MCF 10A (cell line): ENCODE measurements around the gene ATP5MG. TPM values are rescaled to one million over a fixed set of nuclear protein-coding genes. Genes with fewer than 3 reads are reported as not detected.

Experiments used
- BruUV-seq: library from RNA; stranded (reverse); fragments of 400-500 nt; replicated peaks from 2 replicates; lab custom pipeline; 2021; lab: Mats Ljungman, UMichigan
- CTCF ChIA-PET: fragments of 300-600 bp; sonication (Branson Sonifier 250); formaldehyde crosslinking; extraction: SDS; loops from one replicate; lab custom pipeline; 2021; ENCODE audit warnings: antibody characterized with exemption, inconsistent platforms; lab: Yijun Ruan, JAX
- POLR2A ChIA-PET: fragments of 300-600, 350-650 bp; sonication (Branson Sonifier 250); formaldehyde crosslinking; extraction: SDS; loops from one replicate; lab custom pipeline; 2020; ENCODE audit warnings: antibody characterized with exemption, inconsistent platforms; lab: Yijun Ruan, JAX
- DNase-seq: peaks from one replicate; pipeline ENCODE4 v3.0.0-alpha.2; 2018; ENCODE audit not compliant: unreplicated experiment
- H3K27ac Mint-ChIP-seq: one replicate; pipeline ENCODE4 v1.8.0; 2022; ENCODE audit warnings: mild to moderate bottlenecking, low read depth, mixed read lengths; ENCODE audit not compliant: unreplicated experiment
- H3K27me3 Mint-ChIP-seq: one replicate; pipeline ENCODE4 v1.8.0; 2022; ENCODE audit warnings: mixed read lengths; ENCODE audit not compliant: insufficient read depth, unreplicated experiment
- H3K36me3 Mint-ChIP-seq: one replicate; pipeline ENCODE4 v1.8.0; 2022; ENCODE audit warnings: mild to moderate bottlenecking, moderate library complexity, mixed read lengths; ENCODE audit not compliant: insufficient read depth, unreplicated experiment
- H3K4me1 Mint-ChIP-seq: one replicate; pipeline ENCODE4 v1.8.0; 2022; ENCODE audit warnings: mixed read lengths; ENCODE audit not compliant: insufficient read depth, unreplicated experiment
- H3K4me3 Mint-ChIP-seq: one replicate; pipeline ENCODE4 v1.8.0; 2022; ENCODE audit warnings: mild to moderate bottlenecking, moderate library complexity, mixed read lengths; ENCODE audit not compliant: unreplicated experiment
- H3K9me3 Mint-ChIP-seq: one replicate; pipeline ENCODE4 v1.8.0; 2022; ENCODE audit warnings: mixed read lengths; ENCODE audit not compliant: unreplicated experiment
- intact Hi-C: fragments of 100-400 bp; cut with micrococcal nuclease; formaldehyde crosslinking; loops from 2 replicates; pipeline ENCODE4 v1.14.1; 2022
- total RNA-seq: library from RNA; stranded (reverse); gene quantifications from 2 replicates; pipeline ENCODE4 v1.2.3, GENCODE V29; 2022
- TF ChIP-seq, protein P1 (sequence below): fragments of 200-600 bp; IDR thresholded peaks from one replicate; pipeline ENCODE4 v1.8.0; 2022; ENCODE audit warnings: antibody characterized with exemption, mild to moderate bottlenecking; ENCODE audit not compliant: unreplicated experiment

ATP5MG gene
- total RNA-seq, 1 experiment from 2014 or later = 210 TPM

- Mint-ChIP-seq H3K4me3 (no peak overlapping the region), H3K27ac (no peak overlapping the region), H3K9me3 (no peaks in the 10 kb centered on the region), H3K27me3 (no peaks in the 10 kb centered on the region), H3K4me1 (no peaks in the 10 kb centered on the region), H3K36me3 (no peaks in the 10 kb centered on the region)
- intact Hi-C loops = no loop called here
- no TSS peak for BruUV-seq
- no peak for DNase-seq
- TF ChIP-seq, protein P1, sequence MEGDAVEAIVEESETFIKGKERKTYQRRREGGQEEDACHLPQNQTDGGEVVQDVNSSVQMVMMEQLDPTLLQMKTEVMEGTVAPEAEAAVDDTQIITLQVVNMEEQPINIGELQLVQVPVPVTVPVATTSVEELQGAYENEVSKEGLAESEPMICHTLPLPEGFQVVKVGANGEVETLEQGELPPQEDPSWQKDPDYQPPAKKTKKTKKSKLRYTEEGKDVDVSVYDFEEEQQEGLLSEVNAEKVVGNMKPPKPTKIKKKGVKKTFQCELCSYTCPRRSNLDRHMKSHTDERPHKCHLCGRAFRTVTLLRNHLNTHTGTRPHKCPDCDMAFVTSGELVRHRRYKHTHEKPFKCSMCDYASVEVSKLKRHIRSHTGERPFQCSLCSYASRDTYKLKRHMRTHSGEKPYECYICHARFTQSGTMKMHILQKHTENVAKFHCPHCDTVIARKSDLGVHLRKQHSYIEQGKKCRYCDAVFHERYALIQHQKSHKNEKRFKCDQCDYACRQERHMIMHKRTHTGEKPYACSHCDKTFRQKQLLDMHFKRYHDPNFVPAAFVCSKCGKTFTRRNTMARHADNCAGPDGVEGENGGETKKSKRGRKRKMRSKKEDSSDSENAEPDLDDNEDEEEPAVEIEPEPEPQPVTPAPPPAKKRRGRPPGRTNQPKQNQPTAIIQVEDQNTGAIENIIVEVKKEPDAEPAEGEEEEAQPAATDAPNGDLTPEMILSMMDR = no peak
- POLR2A ChIA-PET = interaction anchor here (0.7 to 3.2 kb wide), 6 partner anchors 9 to 20 kb away, joined by 3 to 12 read pairs (median 4); partner anchors contain the start of gene KMT2A
- CTCF ChIA-PET = interaction anchor here (0.8 to 1.9 kb wide), 2 partner anchors 71 to 246 kb away, joined by 3 to 4 read pairs; no protein-coding TSS in a partner anchor
Measured at GRCh38 chr11:118417801-118418200, 16.4 kb downstream of the ATP5MG start.

- POLR2A ChIA-PET = interaction anchor here (0.7 to 3.2 kb wide), 7 partner anchors 10 to 55 kb away, joined by 3 to 12 read pairs (median 3); partner anchors contain the start of gene KMT2A
- H3K27me3 Mint-ChIP-seq = no peaks in the 10 kb centered on the region
- H3K27ac Mint-ChIP-seq = no peak overlapping the region
- no peak overlapping the region for H3K4me3 Mint-ChIP-seq
- no peaks in the 10 kb centered on the region for H3K36me3 Mint-ChIP-seq
- no peak for DNase-seq
- H3K9me3 Mint-ChIP-seq = no peaks in the 10 kb centered on the region
- intact Hi-C loops = no loop called here
- BruUV-seq = no TSS peak
- H3K4me1 Mint-ChIP-seq = no peaks in the 10 kb centered on the region
- CTCF ChIA-PET = interaction anchor here (0.8 to 1.9 kb wide), 2 partner anchors 70 to 247 kb away, joined by 3 to 4 read pairs; no protein-coding TSS in a partner anchor
- TF ChIP-seq, protein P1 = no peak
Measured at GRCh38 chr11:118418766-118419165, 17.4 kb downstream of the ATP5MG start.

DNA sequence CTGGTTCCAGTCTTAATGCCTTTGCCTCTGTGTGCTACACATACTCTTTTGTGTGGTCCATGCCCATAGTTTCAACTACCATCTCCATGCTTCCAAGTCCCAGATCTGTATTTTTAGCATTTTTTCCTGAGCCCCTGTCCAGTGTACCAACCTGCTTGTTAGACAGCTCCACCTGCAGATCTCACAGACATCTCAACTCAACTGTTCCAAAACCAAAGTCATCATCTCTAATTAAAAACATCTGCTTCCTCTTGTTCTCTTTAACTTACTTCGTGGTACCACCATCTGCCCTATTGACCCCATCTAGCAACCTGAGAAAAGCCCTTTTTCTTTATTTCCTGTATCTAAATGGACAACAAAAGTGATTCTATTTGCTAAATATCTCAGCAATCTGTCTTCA, 26.3 kb downstream of the ATP5MG start:
- no peak overlapping the region for H3K27ac Mint-ChIP-seq
- intact Hi-C loops = no loop called here
- no peaks in the 10 kb centered on the region for H3K9me3 Mint-ChIP-seq
- no peak for DNase-seq
- H3K36me3 Mint-ChIP-seq = no peaks in the 10 kb centered on the region
- H3K27me3 Mint-ChIP-seq = no peaks in the 10 kb centered on the region
- no TSS peak for BruUV-seq
- CTCF ChIA-PET = interaction anchor here (0.6 to 1.3 kb wide), 4 partner anchors 10 to 1544 kb away, joined by 3 read pairs; no protein-coding TSS in a partner anchor
- POLR2A ChIA-PET = interaction anchor here (0.7 to 5.9 kb wide), 3 partner anchors 8 to 21 kb away, joined by 4 to 38 read pairs (median 5); partner anchors contain the start of gene KMT2A
- peaks cover 11% of the 10 kb centered on the region for H3K4me1 Mint-ChIP-seq
- no peak overlapping the region for H3K4me3 Mint-ChIP-seq
- TF ChIP-seq, protein P1 = no peak

GRCh38 chr11:118430956-118431355, 29.6 kb downstream of the ATP5MG start:
- no TSS peak for BruUV-seq
- ChIA-PET POLR2A (interaction anchor here (0.6 to 0.7 kb wide), 3 partner anchors 10 to 538 kb away, joined by 3 read pairs; no protein-coding TSS in a partner anchor), CTCF (interaction anchor here (0.6 to 2.0 kb wide), 3 partner anchors 9 to 611 kb away, joined by 3 to 6 read pairs (median 4); no protein-coding TSS in a partner anchor)
- Mint-ChIP-seq H3K36me3 (no peaks in the 10 kb centered on the region), H3K4me1 (peaks cover 15% of the 10 kb centered on the region), H3K4me3 (no peak overlapping the region), H3K9me3 (no peaks in the 10 kb centered on the region), H3K27me3 (no peaks in the 10 kb centered on the region), H3K27ac (no peak overlapping the region)
- intact Hi-C loops = no loop called here
- TF ChIP-seq, protein P1 = no peak
- DNase-seq = no peak
